ENCODE data around the gene GCK.

Gene GCK

GRCh38 chr7:44113764-44114354 lies 75.4 kb downstream of the GCK start:
- no peak for TF ChIP-seq CTCF (IDR thresholded peaks at IDR 0.05; ENCODE audit: low read depth, low read length, missing control alignments)
- DNase-seq: no peak
- Histone ChIP-seq H3K36me3 (replicated peaks) (peaks cover 49% of the 10 kb centered on the region), H3K27ac (no peak overlapping the region), H3K27me3 (replicated peaks) (no peaks in the 10 kb centered on the region), H3K4me3 (ENCODE audit: low read depth, low read length) (no peak overlapping the region)
- in situ Hi-C loops (cut with HindIII; ENCODE audit: low pct_ligation_motif_present, low sequenced_read_pairs): no loop called here

GRCh38 chr7:44112997-44113763 lies 76.1 kb downstream of the GCK start:
- in situ Hi-C loops (cut with HindIII; ENCODE audit: low pct_ligation_motif_present, low sequenced_read_pairs): no loop called here
- no peak for TF ChIP-seq CTCF (IDR thresholded peaks at IDR 0.05; ENCODE audit: low read depth, low read length, missing control alignments)
- no peak overlapping the region for H3K27ac ChIP-seq
- no peak overlapping the region for H3K4me3 ChIP-seq (ENCODE audit: low read depth, low read length)
- no peaks in the 10 kb centered on the region for H3K27me3 ChIP-seq (replicated peaks)
- DNase-seq: no peak
- H3K36me3 ChIP-seq (replicated peaks): peaks cover 50% of the 10 kb centered on the region

GRCh38 chr7:44112231-44112996 lies 76.8 kb downstream of the GCK start:
- TF ChIP-seq CTCF (IDR thresholded peaks at IDR 0.05; ENCODE audit: low read depth, low read length, missing control alignments): no peak
- in situ Hi-C loops (cut with HindIII; ENCODE audit: low pct_ligation_motif_present, low sequenced_read_pairs): no loop called here
- Histone ChIP-seq H3K36me3 (replicated peaks) (peaks cover 44% of the 10 kb centered on the region), H3K4me3 (ENCODE audit: low read depth, low read length) (no peak overlapping the region), H3K27ac (no peak overlapping the region), H3K27me3 (replicated peaks) (no peaks in the 10 kb centered on the region)
- no peak for DNase-seq

GRCh38 chr7:44111761-44112160 lies 77.5 kb downstream of the GCK start:
- no peaks in the 10 kb centered on the region for H3K27me3 ChIP-seq (replicated peaks)
- no peak for TF ChIP-seq CTCF (IDR thresholded peaks at IDR 0.05; ENCODE audit: low read depth, low read length, missing control alignments)
- no peak for DNase-seq
- peaks cover 37% of the 10 kb centered on the region for H3K36me3 ChIP-seq (replicated peaks)
- in situ Hi-C loops (cut with HindIII; ENCODE audit: low pct_ligation_motif_present, low sequenced_read_pairs): no loop called here
- H3K4me3 ChIP-seq (ENCODE audit: low read depth, low read length): no peak overlapping the region
- no peak overlapping the region for H3K27ac ChIP-seq

- no peak for TF ChIP-seq CTCF (IDR thresholded peaks at IDR 0.05; ENCODE audit: low read depth, low read length, missing control alignments)
- in situ Hi-C loops (cut with HindIII; ENCODE audit: low pct_ligation_motif_present, low sequenced_read_pairs): no loop called here
- Histone ChIP-seq H3K36me3 (replicated peaks) (peaks cover 36% of the 10 kb centered on the region), H3K4me3 (ENCODE audit: low read depth, low read length) (no peak overlapping the region), H3K27me3 (replicated peaks) (no peaks in the 10 kb centered on the region), H3K27ac (no peak overlapping the region)
- no peak for DNase-seq
Observed at GRCh38 chr7:44110719-44111635, 78.3 kb downstream of the GCK start.

Data from brain microvascular endothelial cell (primary cell).